HG03469 (cell line): ENCODE measurements around the gene TBCD.

Source experiments
- ATAC-seq: cut with Tn5 transposase; IDR thresholded peaks from one replicate; pipeline ENCODE4 v1.9.1; 2021; ENCODE audit warnings: mild to moderate bottlenecking, moderate library complexity, moderate number of reproducible peaks; ENCODE audit not compliant: unreplicated experiment

TBCD gene

DNA sequence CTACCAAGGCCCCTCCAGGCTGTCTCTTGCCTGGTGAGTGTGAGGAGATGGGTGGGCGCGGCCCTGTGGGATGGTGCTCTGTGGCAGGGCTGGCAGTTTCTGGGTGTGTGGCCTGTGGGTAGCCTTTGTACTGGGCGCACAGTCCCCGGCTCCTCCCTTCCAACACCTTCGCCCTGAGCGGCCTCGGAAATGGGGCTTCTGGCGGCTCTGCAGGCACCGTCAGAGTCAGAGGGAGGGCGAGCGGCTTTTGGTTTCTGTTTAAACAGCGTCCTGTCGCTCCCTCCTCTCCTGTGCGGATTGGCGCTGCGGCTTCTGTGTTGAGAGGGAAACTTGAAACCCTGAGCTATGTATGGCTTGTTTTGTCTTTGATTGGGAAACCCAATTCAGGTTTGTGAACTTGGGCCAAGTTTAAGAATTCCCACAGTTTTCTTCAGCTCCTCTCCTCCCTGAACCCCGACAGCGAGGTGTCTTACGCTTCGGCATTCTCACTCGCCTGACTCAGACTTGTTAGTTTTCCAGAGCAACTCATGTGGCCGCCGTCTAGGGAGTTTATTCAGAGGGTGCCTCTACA is 96.2 kb downstream of the TBCD start:
- no peak for ATAC-seq

GRCh38 chr17:82849076-82849945 is 97.4 kb downstream of the TBCD start:
- ATAC-seq, result no peak

DNA sequence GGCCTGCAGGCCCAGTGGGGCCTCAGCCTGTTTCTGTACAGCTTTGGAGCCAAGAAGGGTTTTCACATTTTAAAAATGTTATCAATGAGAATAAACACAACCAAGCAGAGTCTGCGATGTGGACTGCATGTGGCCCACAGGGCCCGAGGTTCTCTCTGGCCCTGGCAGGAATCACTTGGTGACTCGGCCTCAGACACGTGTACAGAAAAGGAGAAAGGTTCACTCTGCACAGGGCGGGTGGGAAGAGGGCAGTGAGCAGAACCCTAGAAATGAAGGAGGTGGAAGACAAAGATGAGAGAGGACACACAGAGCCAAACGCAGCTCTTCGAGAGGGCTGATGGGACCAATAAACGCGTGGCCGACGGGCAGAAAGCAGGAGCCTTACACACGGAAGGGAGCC is 99.5 kb downstream of the TBCD start:
- ATAC-seq, result no peak

GRCh38 chr17:82854226-82854625 is 102.4 kb downstream of the TBCD start:
- ATAC-seq, result no peak

- no peak for ATAC-seq
Observed at GRCh38 chr17:82856361-82856760, 104.5 kb downstream of the TBCD start.

- no peak for ATAC-seq
Observed at GRCh38 chr17:82858376-82859126, 106.7 kb downstream of the TBCD start.

DNA sequence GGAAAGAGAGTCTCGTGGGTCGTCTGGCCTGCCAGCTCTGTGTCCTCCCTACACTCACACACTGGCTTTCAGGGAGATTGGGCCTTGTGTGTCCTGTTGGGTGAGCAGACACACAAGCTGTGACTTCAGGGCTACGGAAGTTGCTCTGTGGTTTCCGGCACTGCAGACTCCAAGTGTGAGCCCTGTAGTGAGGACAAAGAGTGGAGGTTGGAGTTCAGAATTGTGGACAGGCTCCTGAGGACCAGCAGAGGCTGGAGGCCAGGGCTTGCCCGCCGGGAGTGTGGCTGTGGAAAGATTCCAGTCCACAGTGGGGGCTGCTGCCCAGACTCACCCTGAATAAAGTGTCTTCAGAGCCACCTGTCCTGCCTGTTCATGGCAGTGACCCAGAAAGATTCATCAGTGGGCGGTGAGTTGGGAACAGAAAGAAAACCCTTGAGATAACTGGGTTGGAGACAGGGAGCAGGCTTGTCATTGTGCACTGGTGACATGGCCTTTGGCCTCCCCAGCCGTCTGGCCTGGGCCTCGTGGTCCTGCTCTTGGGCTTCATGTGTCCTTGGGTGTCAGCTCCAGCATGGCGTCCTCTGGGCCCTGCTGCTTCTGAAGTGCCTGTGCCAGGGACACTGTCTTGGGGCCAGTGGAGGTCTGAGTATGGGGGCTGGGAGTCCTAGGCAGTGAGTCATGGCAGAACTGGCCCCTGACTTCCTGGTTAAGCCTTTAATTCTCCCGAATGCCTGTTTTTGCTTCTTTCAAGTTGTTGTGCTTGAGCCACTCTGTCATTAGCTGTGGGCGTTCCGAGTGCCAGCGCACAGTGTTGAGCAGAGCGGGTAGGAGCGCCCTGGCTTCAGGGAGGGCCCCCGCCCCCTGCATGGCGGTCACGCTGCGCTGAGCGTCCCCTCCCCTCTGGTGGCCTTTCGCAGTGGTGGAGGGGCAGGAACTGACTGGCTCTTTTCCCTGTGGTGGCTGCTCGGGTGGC is 107.9 kb downstream of the TBCD start:
- no peak for ATAC-seq

DNA sequence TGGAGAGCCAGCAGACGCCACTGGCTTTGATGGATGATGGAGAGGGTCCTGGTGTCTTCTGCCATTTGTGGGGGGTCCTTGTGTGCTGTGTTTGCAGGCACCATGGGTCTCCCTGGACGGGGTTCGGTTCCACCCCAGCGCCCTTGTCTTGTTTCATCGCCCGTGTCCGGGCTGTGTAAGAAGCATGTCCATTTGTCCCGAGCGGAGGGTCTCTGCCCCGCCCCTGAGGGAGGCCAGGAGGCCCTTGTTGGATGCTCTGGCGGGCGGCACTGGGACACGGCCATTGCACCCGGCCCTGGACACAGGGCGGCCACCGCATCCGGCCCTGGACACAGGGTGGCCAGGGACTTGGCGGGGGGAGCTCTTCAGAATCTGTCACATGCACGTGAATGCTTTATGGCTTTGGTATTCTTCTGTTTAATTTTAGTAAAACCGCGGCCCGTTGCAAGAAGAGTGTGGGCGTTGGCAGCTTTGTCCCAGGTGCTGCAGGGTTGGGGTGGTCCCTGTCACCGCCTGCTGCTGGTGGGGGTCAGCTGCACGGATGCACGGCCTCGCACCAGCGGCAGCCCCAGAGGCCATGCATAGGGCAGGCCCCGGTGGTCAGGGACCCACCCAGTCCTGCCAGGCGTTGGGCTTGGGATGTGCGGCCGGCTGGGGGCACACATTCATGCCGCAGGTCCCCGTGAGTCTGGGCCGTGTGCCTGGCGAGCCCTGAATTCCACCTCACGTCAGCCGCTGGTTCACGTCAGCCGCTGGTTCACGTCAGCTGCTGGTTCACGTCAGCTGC is 108.9 kb downstream of the TBCD start:
- ATAC-seq, result no peak

- ATAC-seq, result no peak
Observed at GRCh38 chr17:82861393-82861775, 109.5 kb downstream of the TBCD start.

GRCh38 chr17:82862191-82862590 is 110.3 kb downstream of the TBCD start:
- no peak for ATAC-seq

DNA sequence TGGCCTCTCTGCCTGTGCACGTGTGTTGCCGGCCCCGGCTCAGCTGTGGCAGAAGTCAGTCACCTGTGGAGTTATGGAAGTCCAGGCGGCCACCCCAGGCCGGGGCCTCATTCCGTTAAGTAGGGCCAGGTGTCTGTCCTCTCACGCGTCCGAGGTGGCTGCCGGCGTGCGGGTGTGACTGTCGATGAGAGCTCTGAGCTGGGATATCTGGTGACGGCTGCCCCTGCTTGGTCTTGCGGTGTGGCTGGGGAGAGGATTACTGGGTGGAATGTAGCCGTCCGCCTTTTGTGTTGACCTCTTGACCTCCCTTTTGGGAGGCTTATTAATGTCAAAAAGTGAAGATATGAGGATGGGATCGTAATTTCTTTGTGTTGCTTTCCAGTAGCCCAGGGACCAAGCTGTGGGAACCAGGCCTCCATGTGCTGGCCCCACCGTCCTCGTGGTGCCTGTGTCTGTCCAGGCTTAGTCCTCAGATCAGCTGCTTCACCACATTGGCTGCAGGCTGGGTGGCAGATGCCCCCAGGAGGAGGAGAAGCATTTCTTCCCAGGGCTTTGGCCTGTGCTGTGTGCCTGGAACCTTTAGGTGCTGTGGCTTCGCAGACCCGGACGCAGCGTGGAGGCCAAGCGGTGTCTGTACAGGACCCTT is 111.0 kb downstream of the TBCD start:
- ATAC-seq, result no peak

GRCh38 chr17:82863383-82863940 is 111.6 kb downstream of the TBCD start:
- ATAC-seq, result no peak

GRCh38 chr17:82863941-82864712 is 112.3 kb downstream of the TBCD start:
- ATAC-seq, result peak; percentile 58

DNA sequence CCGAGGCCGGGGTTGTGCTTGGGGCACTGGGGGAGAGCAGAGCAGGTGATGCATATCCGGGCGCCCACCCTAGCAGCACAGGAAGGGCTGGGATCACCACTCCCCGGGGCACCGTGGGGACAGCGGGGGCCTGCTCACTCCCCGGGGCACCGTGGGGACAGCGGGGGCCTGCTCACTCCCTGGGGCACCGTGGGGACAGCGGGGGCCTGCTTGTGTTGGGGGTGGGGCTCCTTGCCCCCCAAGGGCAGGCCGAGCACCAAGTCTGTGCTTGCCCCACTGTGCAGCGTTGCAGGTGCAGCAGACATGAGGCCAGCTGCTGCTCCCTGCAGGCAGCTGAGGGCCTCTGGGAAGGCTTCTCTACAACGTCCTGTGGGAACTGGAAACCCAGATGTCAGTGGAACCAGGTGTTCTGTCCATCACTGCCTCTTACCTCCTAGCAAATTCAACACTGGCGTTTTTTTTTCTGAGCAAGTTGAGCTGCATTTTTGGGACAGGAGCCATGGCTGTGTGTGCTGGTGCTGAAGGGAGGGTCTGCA is 112.9 kb downstream of the TBCD start:
- no peak for ATAC-seq

- no peak for ATAC-seq
Observed at GRCh38 chr17:82865274-82865673, 113.4 kb downstream of the TBCD start.

- ATAC-seq, result no peak
Observed at GRCh38 chr17:82865774-82866395, 114.0 kb downstream of the TBCD start.

DNA sequence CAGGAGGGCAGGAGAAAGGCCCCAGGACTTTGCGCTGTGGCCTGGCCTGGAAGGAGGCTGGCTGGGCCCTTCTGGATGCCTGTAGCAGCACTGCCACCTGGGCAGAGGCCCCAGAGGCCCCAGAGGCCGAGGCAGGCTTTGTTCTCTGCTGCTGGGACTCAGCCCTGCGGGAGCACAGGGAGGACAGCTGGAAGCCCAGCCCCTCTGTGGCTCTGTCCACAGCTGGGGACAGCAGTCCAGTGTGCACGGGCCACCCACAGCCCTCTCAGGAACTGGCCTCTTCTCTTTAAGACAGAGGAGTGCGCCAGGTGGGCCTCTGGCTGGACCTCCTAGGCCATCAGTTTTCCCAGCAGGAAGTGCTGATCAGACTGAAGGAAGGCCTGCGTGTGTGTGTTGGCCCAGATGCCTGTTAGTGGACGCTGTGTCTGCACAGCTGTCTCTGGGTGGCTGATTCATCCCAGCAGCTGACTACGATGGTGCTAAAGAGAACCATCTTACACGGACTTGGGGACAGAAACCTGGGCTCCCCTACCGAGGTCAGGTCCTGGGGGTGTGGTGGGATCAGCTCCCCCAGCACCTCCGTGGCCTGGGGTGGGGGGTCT is 114.8 kb downstream of the TBCD start:
- no peak for ATAC-seq
